Measurements from ENCODE around the gene VSIG2.

VSIG2 gene

GRCh38 chr11:124766156-124766555 is 14.1 kb upstream of the VSIG2 start:
- Histone ChIP-seq H3K4me2 (no peak overlapping the region), H3K27me3 (no peaks in the 10 kb centered on the region), H3K9ac (no peak overlapping the region), H3K4me1 (peaks cover 13% of the 10 kb centered on the region), H3K9me3 (no peaks in the 10 kb centered on the region), H3K27ac (no peak overlapping the region), H4K20me1 (peaks cover 12% of the 10 kb centered on the region; the same call in 1 of the 2 replicates), H3K36me3 (peaks cover 57% of the 10 kb centered on the region), H3K4me3 (no peak overlapping the region)
- TF ChIP-seq Cebpa-rat (IDR thresholded peaks at IDR 0.05), result no peak

DNA sequence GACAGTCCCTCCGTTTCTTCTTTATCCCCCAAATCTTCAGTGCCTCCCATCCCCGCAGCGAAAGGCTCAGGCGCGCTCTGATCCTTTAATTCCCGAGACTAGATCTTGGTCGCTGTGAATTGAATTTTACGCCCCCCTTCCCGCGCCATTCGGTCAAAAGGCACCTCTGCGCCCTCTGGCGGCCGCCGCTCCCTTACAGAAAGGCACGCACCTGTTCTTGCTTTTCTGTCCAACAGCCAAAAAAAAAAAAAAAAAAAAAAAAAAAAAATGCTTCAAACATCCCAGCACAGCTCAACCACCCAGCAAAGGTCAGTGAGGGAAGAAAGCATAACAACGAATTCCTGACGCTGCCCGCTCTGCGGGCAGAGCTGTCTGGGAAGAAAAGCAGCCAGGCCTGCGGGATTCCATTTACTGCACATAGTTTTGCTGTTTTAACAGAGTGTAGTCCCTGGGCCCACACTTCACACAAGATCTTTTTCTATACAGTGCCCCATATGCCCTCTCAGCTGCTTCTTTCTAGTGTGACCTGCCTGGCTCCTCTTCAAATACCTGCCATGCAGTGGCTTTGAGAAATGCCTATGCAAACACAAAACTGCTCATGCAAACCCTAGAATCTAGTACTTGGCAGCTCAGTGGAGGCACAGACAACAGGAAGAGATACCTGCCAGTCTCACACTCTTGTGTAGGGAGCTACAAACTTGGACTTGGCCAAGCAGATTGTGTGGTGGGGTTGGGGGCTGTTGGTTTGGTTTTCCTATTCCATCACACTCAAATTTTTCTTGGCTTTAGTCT is 11.3 kb upstream of the VSIG2 start:
- peaks cover 35% of the 10 kb centered on the region for H3K36me3 ChIP-seq
- H3K4me1 ChIP-seq, result peaks cover 41% of the 10 kb centered on the region
- peaks cover 12% of the 10 kb centered on the region; the same call in 1 of the 2 replicates for H4K20me1 ChIP-seq
- peak overlapping the region; percentile 96 for H3K4me2 ChIP-seq
- no peaks in the 10 kb centered on the region for H3K27me3 ChIP-seq
- no peak overlapping the region for H3K27ac ChIP-seq
- peak overlapping the region; percentile 79 for H3K4me3 ChIP-seq
- TF ChIP-seq Cebpa-rat (IDR thresholded peaks at IDR 0.05), result no peak
- no peaks in the 10 kb centered on the region for H3K9me3 ChIP-seq
- peak overlapping the region; percentile 85; the same call in 1 of the 2 replicates for H3K9ac ChIP-seq

GRCh38 chr11:124762624-124763155 is 10.6 kb upstream of the VSIG2 start:
- no peaks in the 10 kb centered on the region for H3K27me3 ChIP-seq
- H3K4me2 ChIP-seq, result peak overlapping the region; percentile 96
- H3K9me3 ChIP-seq, result no peaks in the 10 kb centered on the region
- H4K20me1 ChIP-seq, result peaks cover 18% of the 10 kb centered on the region
- H3K27ac ChIP-seq, result no peak overlapping the region
- peak overlapping the region; percentile 79 for H3K4me3 ChIP-seq
- peak overlapping the region; percentile 85 for H3K9ac ChIP-seq
- TF ChIP-seq Cebpa-rat (IDR thresholded peaks at IDR 0.05), result no peak
- H3K4me1 ChIP-seq, result peaks cover 48% of the 10 kb centered on the region
- peaks cover 29% of the 10 kb centered on the region for H3K36me3 ChIP-seq

- Histone ChIP-seq H4K20me1 (peaks cover 23% of the 10 kb centered on the region), H3K36me3 (peaks cover 24% of the 10 kb centered on the region), H3K9me3 (no peaks in the 10 kb centered on the region), H3K4me2 (peak within 1 kb of the TSS; percentile 96), H3K9ac (peak within 1 kb of the TSS; percentile 85), H3K4me1 (peaks cover 53% of the 10 kb centered on the region), H3K27me3 (no peaks in the 10 kb centered on the region), H3K4me3 (peak within 1 kb of the TSS; percentile 79), H3K27ac (peak within 1 kb of the TSS; percentile 92)
- no peak for TF ChIP-seq Cebpa-rat (IDR thresholded peaks at IDR 0.05)
Measured at GRCh38 chr11:124762105-124762623, 10.1 kb upstream of the VSIG2 start, which contains the start of gene ESAM. TSS of gene ESAM (minus strand) at chr11:124762290. CDS start at chr11:124762154, 136 bp downstream.

DNA sequence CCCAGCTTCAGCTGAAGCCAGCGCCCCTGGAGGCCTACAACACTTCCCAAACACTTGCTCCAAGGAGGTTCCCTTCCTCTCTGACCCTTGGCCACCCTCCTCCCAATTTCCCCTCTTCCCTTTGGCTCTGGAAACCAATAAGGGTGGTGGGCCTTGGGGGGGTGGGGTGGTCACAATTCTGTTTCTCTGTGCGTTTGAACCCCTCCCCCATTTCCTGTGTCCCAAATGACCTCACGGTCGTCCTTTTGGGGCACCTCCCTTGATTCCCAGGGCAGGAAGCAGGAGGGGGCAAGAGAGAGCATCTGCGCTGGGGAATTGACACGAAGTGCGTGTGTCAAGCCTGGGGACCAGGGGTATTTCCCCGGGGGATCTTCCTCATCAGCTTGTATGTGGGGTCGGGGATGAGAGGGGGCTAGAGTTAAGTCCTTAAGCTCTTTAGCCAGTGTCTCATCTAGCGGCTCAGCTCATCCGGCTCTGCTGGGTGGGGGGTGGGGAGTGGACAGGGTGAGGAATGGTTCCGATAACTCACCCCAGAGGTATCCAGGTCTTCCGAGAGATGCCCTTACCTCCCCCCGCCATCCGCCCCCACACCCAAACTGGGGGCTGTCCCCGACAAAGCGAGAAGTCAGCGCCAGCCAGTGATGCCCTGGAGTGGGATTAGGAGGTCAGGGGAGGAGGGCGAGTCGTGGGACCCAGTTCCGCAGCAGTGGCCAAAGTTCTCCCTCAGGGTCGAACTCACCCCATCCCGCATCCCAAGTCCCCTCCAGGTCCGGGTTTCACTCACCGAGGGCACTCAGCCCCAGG is 9.4 kb upstream of the VSIG2 start:
- peaks cover 57% of the 10 kb centered on the region for H3K4me1 ChIP-seq
- peak overlapping the region; percentile 92 for H3K27ac ChIP-seq
- no peaks in the 10 kb centered on the region for H3K27me3 ChIP-seq
- no peaks in the 10 kb centered on the region for H3K9me3 ChIP-seq
- H3K4me3 ChIP-seq, result peak overlapping the region; percentile 79
- peak overlapping the region; percentile 85 for H3K9ac ChIP-seq
- H4K20me1 ChIP-seq, result peaks cover 29% of the 10 kb centered on the region
- H3K36me3 ChIP-seq, result peaks cover 20% of the 10 kb centered on the region
- H3K4me2 ChIP-seq, result peak overlapping the region; percentile 96
- TF ChIP-seq Cebpa-rat (IDR thresholded peaks at IDR 0.05), result no peak

- Histone ChIP-seq H4K20me1 (peaks cover 36% of the 10 kb centered on the region), H3K9me3 (no peaks in the 10 kb centered on the region), H3K36me3 (peaks cover 23% of the 10 kb centered on the region), H3K27me3 (no peaks in the 10 kb centered on the region), H3K4me2 (peak overlapping the region; percentile 96), H3K9ac (peak overlapping the region; percentile 85), H3K4me3 (peak overlapping the region; percentile 79), H3K27ac (peak overlapping the region; percentile 92), H3K4me1 (peaks cover 64% of the 10 kb centered on the region)
- TF ChIP-seq Cebpa-rat (IDR thresholded peaks at IDR 0.05), result no peak
Measured at GRCh38 chr11:124760806-124761205, 8.8 kb upstream of the VSIG2 start.

DNA sequence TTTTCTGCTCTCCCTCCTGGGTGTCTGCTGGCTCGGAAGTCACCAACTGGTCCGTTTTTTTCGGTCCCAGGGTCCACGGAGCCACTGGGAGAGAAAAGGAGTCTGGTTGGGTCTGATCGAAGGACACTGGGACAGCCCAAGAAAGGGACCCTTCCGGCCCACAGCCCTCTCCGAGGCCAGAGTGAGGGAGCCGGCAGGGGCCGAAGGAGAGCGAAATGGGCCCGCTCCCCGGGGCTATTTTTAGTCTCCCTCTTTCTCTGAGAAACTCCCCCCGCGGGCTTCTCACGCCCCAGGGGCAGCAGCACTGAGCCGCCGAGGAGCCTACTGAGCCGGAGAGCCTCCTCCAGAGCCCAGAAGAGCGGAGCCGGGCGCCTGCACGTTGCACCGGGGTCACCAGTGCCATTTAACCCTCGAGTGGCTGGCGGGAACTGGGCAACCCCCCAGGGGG is 8.2 kb upstream of the VSIG2 start:
- H3K4me1 ChIP-seq, result peaks cover 64% of the 10 kb centered on the region
- no peaks in the 10 kb centered on the region for H3K9me3 ChIP-seq
- peak overlapping the region; percentile 96 for H3K4me2 ChIP-seq
- peaks cover 38% of the 10 kb centered on the region for H4K20me1 ChIP-seq
- peak overlapping the region; percentile 79 for H3K4me3 ChIP-seq
- no peak for TF ChIP-seq Cebpa-rat (IDR thresholded peaks at IDR 0.05)
- H3K9ac ChIP-seq, result peak overlapping the region; percentile 85
- H3K27ac ChIP-seq, result peak overlapping the region; percentile 92
- no peaks in the 10 kb centered on the region for H3K27me3 ChIP-seq
- H3K36me3 ChIP-seq, result peaks cover 18% of the 10 kb centered on the region

- Histone ChIP-seq H3K4me3 (peak overlapping the region; percentile 79), H3K4me2 (peak overlapping the region; percentile 96), H3K27me3 (no peaks in the 10 kb centered on the region), H3K9ac (peak overlapping the region; percentile 85), H3K4me1 (peaks cover 64% of the 10 kb centered on the region), H3K9me3 (no peaks in the 10 kb centered on the region), H3K27ac (peak overlapping the region; percentile 92), H3K36me3 (peaks cover 17% of the 10 kb centered on the region), H4K20me1 (peaks cover 42% of the 10 kb centered on the region)
- no peak for TF ChIP-seq Cebpa-rat (IDR thresholded peaks at IDR 0.05)
Measured at GRCh38 chr11:124759266-124760204, 7.5 kb upstream of the VSIG2 start.

Measured in BLaER1 (cell line).